HepG2 (cell line): Measurements from ENCODE around the gene GPM6B. TPM values are rescaled to one million over a fixed set of nuclear protein-coding genes. Genes with fewer than 3 reads are reported as not detected.

Source experiments
- ATAC-seq: fragments of 200-7000 bp; cut with Tn5 transposase; 3 replicates; pipeline ENCODE4 v1.9.1; 2020; ENCODE audit warnings: mild to moderate bottlenecking, moderate library complexity
- BruUV-seq: library from RNA; stranded (reverse); fragments of 400-500 nt; replicated peaks from 2 replicates; lab custom pipeline; 2021; lab: Mats Ljungman, UMichigan
- CTCF ChIA-PET: fragments of 300-600 bp; formaldehyde crosslinking; extraction: SDS; loops from one replicate; lab custom pipeline; 2021; ENCODE audit warnings: low total read pairs, inconsistent platforms, low intra/inter-chr PET ratio; lab: Yijun Ruan, JAX
- POLR2A ChIA-PET: fragments of 350-600 bp; sonication (Branson Sonifier 250); formaldehyde crosslinking; loops from one replicate; lab custom pipeline; 2020; ENCODE audit warnings: antibody characterized with exemption, inconsistent platforms; lab: Yijun Ruan, JAX
- DNase-seq: peaks from one replicate; pipeline ENCODE4 v3.0.0-alpha.2; 2015; ENCODE audit warnings: low spot score
- FAIRE-seq: peaks from 3 replicates; lab custom pipeline; 2011; peaks lifted over from hg19 to GRCh38; lab: Jason Lieb, UNC
- H2AFZ ChIP-seq: one replicate; pipeline ENCODE4 v1.6.1; 2011; ENCODE audit warnings: low read length, inconsistent platforms
- H3K27ac ChIP-seq: fragments of 300-600 bp; 3 replicates; pipeline ENCODE4 v1.8.0; 2011; ENCODE audit warnings: mixed run types, mild to moderate bottlenecking, mixed read lengths, low read length, inconsistent platforms; ENCODE audit not compliant: insufficient read depth; ENCODE audit errors: extremely low read length
- H3K27me3 ChIP-seq, 2 experiments: fragments of 200-600 bp in 1 of 2; 2 replicates in 1 of 2; 3 replicates in 1 of 2; pipeline versions ENCODE4 v1.6.0 to v1.8.0; 2011; ENCODE audit warnings: low read length in 2 of 2, mild to moderate bottlenecking in 2 of 2, moderate library complexity in 2 of 2, inconsistent platforms in 1 of 2; ENCODE audit not compliant: insufficient read depth in 2 of 2, control insufficient read depth in 1 of 2
- H3K36me3 ChIP-seq, 2 experiments: fragments of 200-600 bp in 1 of 2; replicated peaks in 1 of 2; 2 replicates in 1 of 2; 3 replicates in 1 of 2; pipeline versions ENCODE4 v1.5.1 to v1.8.0; 2011; ENCODE audit warnings: low read length in 2 of 2, inconsistent platforms in 1 of 2; ENCODE audit not compliant: insufficient read depth in 2 of 2, control insufficient read depth in 1 of 2
- H3K4me1 ChIP-seq: 2 replicates; pipeline ENCODE4 v1.5.1; 2012; ENCODE audit warnings: low read length, inconsistent platforms; ENCODE audit not compliant: insufficient read depth
- H3K4me2 ChIP-seq: 2 replicates; pipeline ENCODE4 v1.6.0; 2011; ENCODE audit warnings: low read depth, low read length, inconsistent platforms
- H3K4me3 ChIP-seq, 3 experiments: fragments of 200-600 bp in 1 of 3; sonication (generic), shearing (Covaris generic) in 1 of 3; replicated peaks in 1 of 3; 2 replicates each; pipeline ENCODE4 v1.5.1; 2011 to 2016; ENCODE audit warnings: low read length in 3 of 3, inconsistent platforms in 2 of 3, low read depth in 2 of 3, mild to moderate bottlenecking in 2 of 3, control low read depth in 1 of 3, mixed read lengths in 1 of 3; ENCODE audit not compliant: insufficient read depth in 1 of 3
- H3K79me2 ChIP-seq: one replicate; pipeline ENCODE4 v1.6.1; 2011; ENCODE audit warnings: low read length, inconsistent platforms; ENCODE audit not compliant: insufficient read depth
- H3K9ac ChIP-seq: 2 replicates; pipeline ENCODE4 v1.6.0; 2011; ENCODE audit warnings: mild to moderate bottlenecking, low read depth, low read length, inconsistent platforms; ENCODE audit not compliant: insufficient read depth
- H3K9me3 ChIP-seq: 2 replicates; pipeline ENCODE4 v1.5.1; 2012; ENCODE audit warnings: mild to moderate bottlenecking, low read length
- H4K20me1 ChIP-seq: 2 replicates; pipeline ENCODE4 v1.6.0; 2011; ENCODE audit warnings: inconsistent platforms, mild to moderate bottlenecking, low read length, moderate library complexity; ENCODE audit not compliant: insufficient read depth
- ATF7 ChIP-seq, 2 experiments: fragments of 450-650 bp in 1 of 2; sonication (generic) in 1 of 2; formaldehyde crosslinking in 1 of 2; IDR thresholded peaks; 2 replicates each; pipeline versions ENCODE4 v1.4.0 to v1.6.1; 2016 to 2020; ENCODE audit warnings: antibody characterized with exemption in 1 of 2, mild to moderate bottlenecking in 1 of 2, missing genetic modification reagents in 1 of 2
- BCL3 ChIP-seq: sonication (generic); formaldehyde crosslinking; IDR thresholded peaks from 2 replicates; pipeline ENCODE4 v1.5.1; 2020; ENCODE audit warnings: mild to moderate bottlenecking, missing genetic modification reagents, moderate library complexity
- CREB1 ChIP-seq, 2 experiments: fragments of 450-650 bp in 1 of 2; IDR thresholded peaks; 2 replicates each; pipeline ENCODE4 v1.6.1; 2016 to 2017; ENCODE audit warnings: control low read depth in 1 of 2, mild to moderate bottlenecking in 1 of 2, missing compliant biosample characterization in 1 of 2, missing genetic modification characterization in 1 of 2
- ZNF639 ChIP-seq: conservative IDR thresholded peaks from 2 replicates; pipeline ENCODE4 v1.6.1; 2018; ENCODE audit warnings: missing genetic modification reagents
- WGBS: methylation state at CpG from one replicate; pipeline ENCODE4 v1.1.6; 2017; ENCODE audit warnings: low lambda C conversion rate; 5-methylcytosine and 5-hydroxymethylcytosine counted together
- in situ Hi-C: cut with HindIII; loops from 2 replicates; pipeline ENCODE4 v1.10.0; 2017; ENCODE audit warnings: low pct_unique_long_range_greater_than_20kb; ENCODE audit not compliant: extremely low pct_ligation_motif_present
- intact Hi-C: fragments of 100-400 bp; cut with micrococcal nuclease; formaldehyde crosslinking; loops from one replicate; pipeline ENCODE4 v1.10.0; 2022; ENCODE audit not compliant: unreplicated experiment
- polyA plus RNA-seq, 8 experiments: library from polyadenylated mRNA; depleted of rRNA in 3 of 8; stranded (reverse) in 7 of 8; unstranded in 1 of 8; fragments of >200 nt; fragmentation: Illumina TruSeq in 4 of 8; extraction: Trizol in 4 of 8; gene quantifications; 2 replicates each; pipeline versions ENCODE4 v1.2.1 to v1.2.3, GENCODE V29; 2011 to 2016; ENCODE audit warnings: low read depth in 4 of 8, missing spikeins in 1 of 8, mixed read lengths in 1 of 8; ENCODE audit not compliant: insufficient read depth in 1 of 8
- total RNA-seq, 5 experiments: library from RNA; depleted of rRNA; stranded (reverse); fragments of >200 nt; fragmentation: Illumina TruSeq; extraction: Trizol; gene quantifications; 2 replicates each; pipeline ENCODE4 v1.2.3, GENCODE V29; 2016; ENCODE audit warnings: low read depth in 1 of 5

GPM6B gene
- total and polyA plus RNA-seq, 2 of the 13 experiments (the other 11 are each of a cell fraction or from before 2014, with no cell fraction given) = not detected

GRCh38 chrX:13827298-13828090, 10.6 kb upstream of the GPM6B start:
- intact Hi-C loops = no loop called here
- WGBS = 14% methylated on average over 7 of the region's 9 CpGs
- DNase-seq (no peak), FAIRE-seq (no peak), ATAC-seq (no peak)
- H3K9ac ChIP-seq = no peak overlapping the region
- H3K36me3 ChIP-seq = no peaks in the 10 kb centered on the region
- H2AFZ ChIP-seq = no peak overlapping the region
- in situ Hi-C loops = no loop called here
- no peak overlapping the region for H3K4me3 ChIP-seq
- H3K79me2 ChIP-seq = no peaks in the 10 kb centered on the region
- H4K20me1 ChIP-seq = no peaks in the 10 kb centered on the region
- H3K4me2 ChIP-seq = no peak overlapping the region
- no TSS peak for BruUV-seq
- H3K27ac ChIP-seq = no peak overlapping the region
- H3K9me3 ChIP-seq = no peaks in the 10 kb centered on the region
- TF ChIP-seq ATF7 (IDR thresholded peaks at IDR 0.05) = peak; percentile 70
- no peak for TF ChIP-seq ATF7 (CRISPR knock-in tag; IDR thresholded peaks at IDR 0.05)
- TF ChIP-seq ZNF639 = no peak
- no peak for TF ChIP-seq BCL3 (CRISPR knock-in tag)
- TF ChIP-seq CREB1 (IDR thresholded peaks at IDR 0.05) = peak; percentile 47; the same call in 1 of the 2 replicates
- TF ChIP-seq CREB1 (CRISPR knock-in tag; IDR thresholded peaks at IDR 0.05) = no peak
- CTCF ChIA-PET = no interaction called here
- no peaks in the 10 kb centered on the region for H3K27me3 ChIP-seq
- H3K4me1 ChIP-seq = no peaks in the 10 kb centered on the region
- POLR2A ChIA-PET = no interaction called here
